HepG2 (cell line): Measurements from ENCODE around the gene EPM2AIP1. TPM values are rescaled to one million over a fixed set of nuclear protein-coding genes. Genes with fewer than 3 reads are reported as not detected.

ENCODE experiments used
- ARID2 ChIP-seq: sonication (generic); formaldehyde crosslinking; IDR thresholded peaks from 2 replicates; pipeline ENCODE4 v1.8.1; 2022; ENCODE audit warnings: mild to moderate bottlenecking, missing genetic modification reagents, borderline replicate concordance
- ELF1 ChIP-seq: sonication (generic); formaldehyde crosslinking; IDR thresholded peaks from 2 replicates; pipeline ENCODE4 v1.4.0; 2020; ENCODE audit warnings: missing genetic modification reagents
- FOXA1 ChIP-seq, 2 experiments: fragments of 450-650 bp in 1 of 2; sonication (generic) in 1 of 2; formaldehyde crosslinking in 1 of 2; IDR thresholded peaks; 2 replicates each; pipeline versions ENCODE4 v1.4.0 to v1.6.1; 2016 to 2020; ENCODE audit warnings: missing genetic modification reagents in 1 of 2
- HOXD1 ChIP-seq: sonication (generic); formaldehyde crosslinking; IDR thresholded peaks from 2 replicates; pipeline ENCODE4 v1.5.0; 2020; ENCODE audit warnings: missing genetic modification reagents
- SIN3B ChIP-seq: fragments of 150-350 bp; IDR thresholded peaks from 2 replicates; pipeline ENCODE4 v1.6.1; 2014; ENCODE audit warnings: low read length
- THRA ChIP-seq: sonication (generic); formaldehyde crosslinking; IDR thresholded peaks from 2 replicates; pipeline ENCODE4 v1.4.0; 2020; ENCODE audit warnings: missing genetic modification reagents, borderline replicate concordance
- ZNF17 ChIP-seq: sonication (generic); formaldehyde crosslinking; IDR thresholded peaks from 2 replicates; pipeline ENCODE4 v1.5.0; 2020; ENCODE audit warnings: mild to moderate bottlenecking, missing genetic modification reagents
- ZNF407 ChIP-seq: sonication (generic); formaldehyde crosslinking; IDR thresholded peaks from one replicate; pipeline ENCODE4 v1.5.1; 2020; ENCODE audit warnings: mild to moderate bottlenecking, missing genetic modification reagents; ENCODE audit errors: not compliant biosample characterization
- ZNF501 ChIP-seq: sonication (generic); formaldehyde crosslinking; IDR thresholded peaks from 2 replicates; pipeline ENCODE4 v1.5.1; 2020; ENCODE audit warnings: mild to moderate bottlenecking, moderate library complexity, missing genetic modification reagents
- ZNF605 ChIP-seq: sonication (generic); formaldehyde crosslinking; IDR thresholded peaks from 2 replicates; pipeline ENCODE4 v1.8.0; 2022; ENCODE audit warnings: mild to moderate bottlenecking, missing genetic modification reagents
- ZNF749 ChIP-seq: sonication (generic); formaldehyde crosslinking; IDR thresholded peaks from 2 replicates; pipeline ENCODE4 v1.8.0; 2022; ENCODE audit warnings: mild to moderate bottlenecking, missing genetic modification reagents, moderate library complexity, borderline replicate concordance
- polyA plus RNA-seq, 8 experiments: library from polyadenylated mRNA; depleted of rRNA in 3 of 8; stranded (reverse) in 7 of 8; unstranded in 1 of 8; fragments of >200 nt; fragmentation: Illumina TruSeq in 4 of 8; extraction: Trizol in 4 of 8; gene quantifications; 2 replicates each; pipeline versions ENCODE4 v1.2.1 to v1.2.3, GENCODE V29; 2011 to 2016; ENCODE audit warnings: low read depth in 4 of 8, missing spikeins in 1 of 8, mixed read lengths in 1 of 8; ENCODE audit not compliant: insufficient read depth in 1 of 8
- total RNA-seq, 5 experiments: library from RNA; depleted of rRNA; stranded (reverse); fragments of >200 nt; fragmentation: Illumina TruSeq; extraction: Trizol; gene quantifications; 2 replicates each; pipeline ENCODE4 v1.2.3, GENCODE V29; 2016; ENCODE audit warnings: low read depth in 1 of 5
- TF ChIP-seq, protein P1 (sequence below): fragments of 450-650 bp; IDR thresholded peaks from 2 replicates; pipeline ENCODE4 v1.6.1; 2016
- TF ChIP-seq, protein P2 (sequence below): sonication (generic); formaldehyde crosslinking; IDR thresholded peaks from 2 replicates; pipeline ENCODE4 v1.4.0; 2020; ENCODE audit warnings: mild to moderate bottlenecking, missing genetic modification reagents

EPM2AIP1 gene
- total and polyA plus RNA-seq, 2 of the 13 experiments (the other 11 are each of a cell fraction or from before 2014, with no cell fraction given), result 10.7 to 23.0 TPM

- TF ChIP-seq ZNF407, result no peak
- no peak for TF ChIP-seq SIN3B
- TF ChIP-seq ZNF501 (CRISPR knock-in tag), result no peak
- TF ChIP-seq ZNF605, result no peak
- no peak for TF ChIP-seq ARID2
- TF ChIP-seq, protein P1, sequence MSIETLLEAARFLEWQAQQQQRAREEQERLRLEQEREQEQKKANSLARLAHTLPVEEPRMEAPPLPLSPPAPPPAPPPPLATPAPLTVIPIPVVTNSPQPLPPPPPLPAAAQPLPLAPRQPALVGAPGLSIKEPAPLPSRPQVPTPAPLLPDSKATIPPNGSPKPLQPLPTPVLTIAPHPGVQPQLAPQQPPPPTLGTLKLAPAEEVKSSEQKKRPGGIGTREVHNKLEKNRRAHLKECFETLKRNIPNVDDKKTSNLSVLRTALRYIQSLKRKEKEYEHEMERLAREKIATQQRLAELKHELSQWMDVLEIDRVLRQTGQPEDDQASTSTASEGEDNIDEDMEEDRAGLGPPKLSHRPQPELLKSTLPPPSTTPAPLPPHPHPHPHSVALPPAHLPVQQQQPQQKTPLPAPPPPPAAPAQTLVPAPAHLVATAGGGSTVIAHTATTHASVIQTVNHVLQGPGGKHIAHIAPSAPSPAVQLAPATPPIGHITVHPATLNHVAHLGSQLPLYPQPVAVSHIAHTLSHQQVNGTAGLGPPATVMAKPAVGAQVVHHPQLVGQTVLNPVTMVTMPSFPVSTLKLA, result no peak
- TF ChIP-seq ELF1 (CRISPR knock-in tag), result no peak
- TF ChIP-seq THRA (CRISPR knock-in tag), result no peak
- TF ChIP-seq ZNF749 (CRISPR knock-in tag), result no peak
- TF ChIP-seq, protein P2, sequence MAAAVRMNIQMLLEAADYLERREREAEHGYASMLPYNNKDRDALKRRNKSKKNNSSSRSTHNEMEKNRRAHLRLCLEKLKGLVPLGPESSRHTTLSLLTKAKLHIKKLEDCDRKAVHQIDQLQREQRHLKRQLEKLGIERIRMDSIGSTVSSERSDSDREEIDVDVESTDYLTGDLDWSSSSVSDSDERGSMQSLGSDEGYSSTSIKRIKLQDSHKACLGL, result no peak
- no peak for TF ChIP-seq ZNF17 (CRISPR knock-in tag)
- no peak for TF ChIP-seq HOXD1
- no peak for TF ChIP-seq FOXA1 (IDR thresholded peaks at IDR 0.05)
- TF ChIP-seq FOXA1 (CRISPR knock-in tag; IDR thresholded peaks at IDR 0.05), result no peak
These were observed 28.1 kb downstream of the EPM2AIP1 start (continued) for GRCh38 chr3:36964817-36965216.
